ENCODE measurements around the gene IL31RA. TPM values are rescaled to one million over a fixed set of nuclear protein-coding genes. Genes with fewer than 3 reads are reported as not detected.

The IL31RA gene
- total and polyA plus RNA-seq, 9 donors: 0.15 to 0.67 (median 0.24) TPM; not detected in 2

DNA sequence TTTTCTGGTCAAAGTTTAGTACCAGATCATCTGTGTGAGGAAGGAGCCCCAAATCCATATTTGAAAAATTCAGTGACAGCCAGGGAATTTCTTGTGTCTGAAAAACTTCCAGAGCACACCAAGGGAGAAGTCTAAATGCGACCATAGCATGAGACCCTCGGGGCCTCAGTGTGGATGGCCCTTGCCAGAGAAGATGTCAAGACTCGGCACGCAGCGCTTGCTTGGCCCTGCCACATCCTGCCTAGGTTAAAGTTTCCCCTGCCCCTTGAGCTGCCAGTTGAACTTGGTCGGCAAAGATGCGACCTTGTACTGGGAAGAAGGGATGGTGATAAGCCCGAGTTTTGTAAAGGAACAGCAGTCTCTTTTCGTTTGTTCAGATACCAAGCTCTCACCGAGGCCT, 65.8 kb downstream of the IL31RA start:
- intact Hi-C loops (cut with DNase I): no loop called here
- Histone ChIP-seq H3K4me3 (no peak overlapping the region), H3K36me3 (no peaks in the 10 kb centered on the region), H3K27ac (no peak overlapping the region), H3K4me1 (ENCODE audit: insufficient read depth) (no peaks in the 10 kb centered on the region), H3K9me3 (no peaks in the 10 kb centered on the region), H3K27me3 (no peaks in the 10 kb centered on the region)
- WGBS, 3 donors: 69 to 82% (median 72%) methylated on average over 10 of the region's 10 CpGs
- DNase-seq: no peak
- TF ChIP-seq POLR2A (IDR thresholded peaks at IDR 0.05) (no peak), EP300 (IDR thresholded peaks at IDR 0.05) (no peak)
- TF ChIP-seq, protein P1, sequence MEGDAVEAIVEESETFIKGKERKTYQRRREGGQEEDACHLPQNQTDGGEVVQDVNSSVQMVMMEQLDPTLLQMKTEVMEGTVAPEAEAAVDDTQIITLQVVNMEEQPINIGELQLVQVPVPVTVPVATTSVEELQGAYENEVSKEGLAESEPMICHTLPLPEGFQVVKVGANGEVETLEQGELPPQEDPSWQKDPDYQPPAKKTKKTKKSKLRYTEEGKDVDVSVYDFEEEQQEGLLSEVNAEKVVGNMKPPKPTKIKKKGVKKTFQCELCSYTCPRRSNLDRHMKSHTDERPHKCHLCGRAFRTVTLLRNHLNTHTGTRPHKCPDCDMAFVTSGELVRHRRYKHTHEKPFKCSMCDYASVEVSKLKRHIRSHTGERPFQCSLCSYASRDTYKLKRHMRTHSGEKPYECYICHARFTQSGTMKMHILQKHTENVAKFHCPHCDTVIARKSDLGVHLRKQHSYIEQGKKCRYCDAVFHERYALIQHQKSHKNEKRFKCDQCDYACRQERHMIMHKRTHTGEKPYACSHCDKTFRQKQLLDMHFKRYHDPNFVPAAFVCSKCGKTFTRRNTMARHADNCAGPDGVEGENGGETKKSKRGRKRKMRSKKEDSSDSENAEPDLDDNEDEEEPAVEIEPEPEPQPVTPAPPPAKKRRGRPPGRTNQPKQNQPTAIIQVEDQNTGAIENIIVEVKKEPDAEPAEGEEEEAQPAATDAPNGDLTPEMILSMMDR (IDR thresholded peaks at IDR 0.05): no peak

DNA sequence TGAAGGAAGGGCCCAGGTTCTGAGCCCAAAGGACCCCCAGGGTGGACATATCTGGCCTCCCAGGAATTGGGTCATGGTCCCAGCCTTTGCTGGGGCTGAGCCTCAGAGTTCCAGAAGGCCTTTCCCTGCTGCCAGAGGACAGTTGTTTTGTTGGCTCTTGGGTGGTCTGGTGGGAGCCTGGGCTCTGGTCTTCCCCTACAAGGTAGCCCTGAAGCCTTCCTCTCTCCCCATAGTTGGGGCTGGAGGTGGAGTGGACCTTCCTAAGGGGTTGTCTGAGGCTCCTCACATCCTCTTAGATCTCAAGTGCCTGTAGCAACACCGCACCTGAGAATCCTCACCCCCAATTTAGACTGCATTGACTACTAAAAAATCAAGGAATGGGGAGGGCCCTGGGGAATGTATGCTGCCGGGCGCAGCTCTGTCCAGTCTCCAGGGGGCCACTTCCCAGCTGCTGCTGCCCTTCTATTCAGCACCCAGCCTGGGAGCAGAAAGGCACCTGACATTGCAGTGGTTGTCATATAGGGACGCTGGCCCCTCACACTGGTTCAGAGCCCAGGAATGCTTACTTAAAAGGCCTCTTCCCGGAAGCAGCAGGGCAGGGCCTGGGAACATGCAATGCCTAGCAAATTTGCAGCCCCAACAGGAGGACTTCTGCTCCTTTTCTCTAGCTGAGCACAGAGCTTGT, 66.4 kb downstream of the IL31RA start:
- H3K4me3 ChIP-seq: no peak overlapping the region
- 89 to 94% (median 92%) methylated on average over 5 of the region's 5 CpGs for WGBS, 3 donors
- TF ChIP-seq, protein P1 (IDR thresholded peaks at IDR 0.05): no peak
- TF ChIP-seq EP300 (IDR thresholded peaks at IDR 0.05): no peak
- no peak for TF ChIP-seq POLR2A (IDR thresholded peaks at IDR 0.05)
- intact Hi-C loops (cut with DNase I): no loop called here
- H3K27ac ChIP-seq: no peak overlapping the region
- DNase-seq: no peak
- no peaks in the 10 kb centered on the region for H3K27me3 ChIP-seq
- no peaks in the 10 kb centered on the region for H3K36me3 ChIP-seq
- H3K4me1 ChIP-seq (ENCODE audit: insufficient read depth): no peaks in the 10 kb centered on the region
- H3K9me3 ChIP-seq: no peaks in the 10 kb centered on the region

DNA sequence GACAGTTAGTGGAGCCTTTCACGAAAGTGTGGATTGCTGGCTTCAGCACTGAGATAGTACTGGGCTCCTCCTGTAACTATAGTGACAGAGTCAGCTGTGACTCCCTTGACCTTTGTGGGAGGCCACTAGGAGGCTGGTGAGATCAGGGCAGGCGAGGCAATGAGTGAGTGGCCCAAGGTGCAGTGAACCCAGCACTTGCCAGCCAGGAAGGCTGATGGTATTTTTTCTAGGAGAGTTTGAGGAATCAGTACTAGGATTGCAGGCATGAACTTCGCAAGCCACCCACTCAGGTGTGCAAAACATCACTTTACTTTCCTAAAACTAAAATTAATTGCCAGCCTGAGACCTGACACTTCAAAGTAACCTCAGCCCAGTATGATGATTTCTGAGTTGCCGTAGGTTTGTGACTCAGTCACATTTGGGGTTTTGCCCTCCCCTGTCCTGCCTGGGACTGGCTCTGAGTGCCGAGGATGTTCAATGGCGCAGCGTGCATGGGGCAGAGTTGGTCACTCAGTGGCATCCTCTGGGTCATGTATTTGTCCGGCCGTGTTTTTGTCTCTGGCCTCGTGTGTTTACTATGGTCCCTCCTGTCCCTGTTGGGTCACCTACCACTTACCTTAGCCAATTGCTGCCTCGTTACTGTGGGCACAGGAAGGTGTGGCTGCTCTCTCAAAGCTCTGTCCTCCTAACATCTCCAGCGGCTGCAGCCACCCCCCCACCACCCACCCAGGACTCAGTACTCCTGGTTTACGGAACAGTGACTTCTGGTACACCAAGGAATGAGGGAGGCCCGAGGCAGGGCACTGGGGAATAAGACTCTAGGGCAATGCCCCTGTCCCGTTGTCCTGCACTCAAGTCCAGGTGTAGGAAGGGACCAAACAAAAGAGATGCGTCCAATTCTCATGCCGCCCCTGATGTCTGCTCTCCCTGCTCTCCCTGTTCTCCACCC, 67.2 kb downstream of the IL31RA start:
- TF ChIP-seq EP300 (IDR thresholded peaks at IDR 0.05) (no peak), POLR2A (IDR thresholded peaks at IDR 0.05) (no peak)
- TF ChIP-seq, protein P1 (IDR thresholded peaks at IDR 0.05): no peak
- Histone ChIP-seq H3K36me3 (no peaks in the 10 kb centered on the region), H3K4me3 (no peak overlapping the region), H3K9me3 (no peaks in the 10 kb centered on the region), H3K27me3 (no peaks in the 10 kb centered on the region), H3K27ac (no peak overlapping the region), H3K4me1 (ENCODE audit: insufficient read depth) (no peaks in the 10 kb centered on the region)
- intact Hi-C loops (cut with DNase I): no loop called here
- no peak for DNase-seq
- 90 to 94% (median 93%) methylated on average over 17 of the region's 17 CpGs for WGBS, 3 donors

DNA sequence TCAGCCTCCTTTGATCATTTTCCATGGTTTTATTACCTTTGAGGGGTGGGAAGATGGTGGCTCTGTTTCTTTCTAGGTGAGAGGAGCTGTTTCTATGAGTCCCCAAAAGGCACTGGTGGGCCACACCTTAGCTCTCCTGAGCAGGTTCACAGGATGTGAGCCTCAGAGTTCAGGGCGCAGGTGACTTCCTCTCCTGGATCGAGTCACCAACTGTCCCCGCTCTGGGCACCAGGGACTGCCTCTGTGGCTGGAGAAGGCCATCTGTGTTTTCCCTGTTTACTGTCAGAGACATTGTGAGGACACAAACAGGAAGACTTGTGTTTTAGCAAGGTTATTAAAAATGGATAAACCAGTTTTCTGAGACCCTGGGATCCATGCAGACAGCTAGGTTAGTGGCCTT, 68.5 kb downstream of the IL31RA start:
- H3K36me3 ChIP-seq: no peaks in the 10 kb centered on the region
- intact Hi-C loops (cut with DNase I): no loop called here
- no peaks in the 10 kb centered on the region for H3K27me3 ChIP-seq
- TF ChIP-seq POLR2A (IDR thresholded peaks at IDR 0.05) (no peak), EP300 (IDR thresholded peaks at IDR 0.05) (no peak)
- TF ChIP-seq, protein P1 (IDR thresholded peaks at IDR 0.05): no peak
- H3K9me3 ChIP-seq: no peaks in the 10 kb centered on the region
- no peak overlapping the region for H3K4me3 ChIP-seq
- DNase-seq: no peak
- no peaks in the 10 kb centered on the region for H3K4me1 ChIP-seq (ENCODE audit: insufficient read depth)
- H3K27ac ChIP-seq: no peak overlapping the region
- 91 to 93% (median 92%) methylated on average over 3 of the region's 3 CpGs for WGBS, 3 donors
